ENCODE measurements around the gene ARGFX.
"Not testable (repeated sequence)": the region's sequence is repeated elsewhere in the genome, so short reads cannot be mapped to it uniquely, and the experiment has no call there.

Gene ARGFX

GRCh38 chr3:121595765-121596406, 28.1 kb downstream of the ARGFX start:
- in situ Hi-C loops (cut with MboI; ENCODE audit: low sequenced_read_pairs) = no loop called here

- in situ Hi-C loops (cut with MboI; ENCODE audit: low sequenced_read_pairs) = no loop called here
Measured at GRCh38 chr3:121598564-121598963, 30.8 kb downstream of the ARGFX start.

- in situ Hi-C loops (cut with MboI; ENCODE audit: low sequenced_read_pairs) = not testable (repeated sequence)
Measured at GRCh38 chr3:121599900-121600299, 32.2 kb downstream of the ARGFX start.

- in situ Hi-C loops (cut with MboI; ENCODE audit: low sequenced_read_pairs) = no loop called here
Measured at GRCh38 chr3:121601212-121601812, 33.6 kb downstream of the ARGFX start.

- in situ Hi-C loops (cut with MboI; ENCODE audit: low sequenced_read_pairs) = no loop called here
Measured at GRCh38 chr3:121604759-121605158, 37.0 kb downstream of the ARGFX start.

- in situ Hi-C loops (cut with MboI; ENCODE audit: low sequenced_read_pairs) = no loop called here
Measured at GRCh38 chr3:121606106-121606505, 38.4 kb downstream of the ARGFX start.
